GM04504 (cell line): Measurements from ENCODE around the gene SPHK1.
"Not testable (repeated sequence)": the region's sequence is repeated elsewhere in the genome, so short reads cannot be mapped to it uniquely, and the experiment has no call there.

Source experiments
- DNase-seq: peaks from one replicate; pipeline ENCODE4 v3.0.0-alpha.2; 2012; ENCODE audit warnings: low read depth

Gene SPHK1

DNA sequence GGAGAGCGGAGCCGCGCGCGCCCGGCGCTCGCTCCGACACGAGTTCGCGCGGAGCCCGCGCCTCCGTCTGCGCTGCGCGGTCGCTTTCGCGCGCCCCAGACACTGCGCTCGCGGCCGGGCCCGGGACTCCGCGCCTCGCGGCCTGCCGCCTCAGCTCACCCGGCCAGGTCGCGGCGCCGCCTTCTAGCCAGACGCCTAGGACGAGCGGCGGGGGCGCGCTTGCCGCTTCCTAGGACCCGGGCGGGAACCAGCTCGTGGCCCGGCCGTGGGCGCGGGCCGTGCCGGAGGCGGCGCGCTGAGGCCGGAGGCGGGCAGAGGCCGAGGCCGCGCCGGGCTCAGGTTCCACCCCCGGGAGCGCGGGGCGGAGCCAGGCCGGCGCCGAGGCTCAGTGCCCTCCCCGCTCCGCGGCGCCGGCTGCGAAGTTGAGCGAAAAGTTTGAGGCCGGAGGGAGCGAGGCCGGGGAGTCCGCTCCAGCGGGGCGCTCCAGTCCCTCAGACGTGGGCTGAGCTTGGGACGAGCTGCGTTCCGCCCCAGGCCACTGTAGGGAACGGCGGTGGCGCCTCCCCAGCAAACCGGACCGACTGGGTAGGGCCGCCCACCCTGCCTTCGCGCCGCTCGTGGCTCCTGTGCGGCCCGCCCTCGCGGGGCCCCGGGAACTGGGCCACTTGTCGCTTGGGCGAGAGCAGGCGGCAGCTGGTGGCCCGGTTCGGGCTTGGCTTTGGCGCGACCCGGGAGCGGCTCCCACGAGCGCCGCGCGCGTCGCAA is at the start of gene SPHK1:
Gene SPHK1, plus strand, starts transcription at position 388 of the 765 bp plus-strand sequence. CDS start 1,036 bp downstream, outside the sequence.
- DNase-seq: peak; percentile 76

DNA sequence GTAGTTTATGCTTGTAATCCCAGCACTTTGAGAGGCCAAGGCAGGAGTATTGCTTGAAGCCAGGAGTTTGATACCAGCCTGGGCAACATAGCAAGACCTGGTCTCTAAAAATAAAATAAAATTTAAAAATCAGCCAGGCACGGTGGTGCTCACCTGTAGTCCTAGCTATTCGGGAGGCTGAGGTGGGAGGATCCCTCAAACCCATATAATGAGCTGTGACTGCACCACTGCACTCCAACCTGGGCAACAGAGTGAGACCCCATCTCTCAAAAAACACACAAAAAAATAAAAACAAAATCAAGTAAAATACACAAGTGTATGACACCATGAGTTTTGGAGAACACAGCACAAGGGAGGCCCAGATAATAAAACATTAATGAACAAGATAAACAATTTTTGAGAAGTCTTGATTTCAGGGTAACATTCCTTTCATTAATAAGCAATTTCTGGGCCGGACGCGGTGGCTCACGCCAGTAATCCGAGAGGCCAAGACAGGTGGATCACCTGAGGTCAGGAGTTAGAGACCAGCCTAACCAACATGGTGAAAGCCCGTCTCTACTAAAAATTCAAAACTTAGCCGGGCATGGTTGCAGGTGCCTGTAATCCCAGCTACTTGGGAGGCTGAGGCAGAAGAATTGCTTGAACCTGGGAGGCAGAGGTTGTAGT is 48.6 kb upstream of the SPHK1 start:
- DNase-seq: no peak

DNA sequence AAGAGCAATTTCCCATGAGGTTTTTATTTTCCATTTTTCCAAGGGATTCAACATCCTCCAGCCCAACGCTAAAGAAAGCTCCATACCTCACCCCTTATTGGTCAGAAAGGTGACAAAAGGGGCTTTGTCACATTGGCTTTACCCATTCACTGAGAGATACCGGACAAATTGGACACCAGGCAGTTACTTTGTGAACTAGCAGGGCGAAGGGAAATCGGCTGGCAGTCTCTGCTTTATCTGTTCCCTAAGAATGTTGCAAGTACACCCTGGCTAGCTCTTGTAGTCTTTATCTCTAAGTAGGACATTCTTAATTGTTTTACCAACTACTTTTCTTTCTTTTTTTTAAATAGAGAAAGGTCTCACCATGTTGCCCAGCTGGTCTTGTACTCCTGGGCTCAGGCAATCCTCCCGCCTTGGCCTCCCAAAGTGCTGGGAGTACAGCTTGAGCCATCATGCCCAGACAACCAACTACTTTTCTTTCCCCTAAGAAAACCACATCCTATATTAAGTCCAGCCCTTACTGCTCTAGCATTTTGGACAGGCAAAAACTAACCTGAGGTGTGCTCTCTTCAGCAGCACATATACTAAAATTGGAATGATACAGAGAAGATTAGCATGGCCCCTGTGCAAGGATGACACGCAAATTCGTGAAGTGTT is 47.5 kb upstream of the SPHK1 start:
- no peak for DNase-seq

GRCh38 chr17:76337413-76337777 is 47.0 kb upstream of the SPHK1 start:
- DNase-seq: no peak

DNA sequence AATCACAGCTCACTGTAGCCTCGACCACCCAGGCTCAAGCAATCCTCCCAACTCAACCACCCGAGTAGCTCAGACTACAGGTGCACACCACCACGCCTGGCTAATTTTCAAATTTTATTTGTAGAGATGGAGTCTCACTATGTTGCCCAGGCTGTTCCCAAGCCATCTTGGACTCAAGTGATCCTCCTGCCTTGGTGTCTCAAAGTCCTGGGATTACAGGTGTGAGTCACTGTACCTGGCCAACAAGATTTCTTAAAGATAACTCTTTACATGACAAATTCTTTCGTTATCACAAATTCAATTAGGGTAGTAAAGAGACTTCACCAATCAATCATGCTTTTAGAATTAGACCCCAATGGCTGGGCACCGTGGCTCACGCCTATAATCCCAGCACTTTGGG is 43.1 kb upstream of the SPHK1 start:
- no peak for DNase-seq

- DNase-seq: no peak
These were observed 41.3 kb upstream of the SPHK1 start for GRCh38 chr17:76343106-76343505.

- no peak for DNase-seq
These were observed 38.9 kb upstream of the SPHK1 start for GRCh38 chr17:76345377-76345974.

- DNase-seq: not testable (repeated sequence)
These were observed 37.5 kb upstream of the SPHK1 start for GRCh38 chr17:76346936-76347335.

GRCh38 chr17:76350463-76350862 is 33.9 kb upstream of the SPHK1 start:
- no peak for DNase-seq

DNA sequence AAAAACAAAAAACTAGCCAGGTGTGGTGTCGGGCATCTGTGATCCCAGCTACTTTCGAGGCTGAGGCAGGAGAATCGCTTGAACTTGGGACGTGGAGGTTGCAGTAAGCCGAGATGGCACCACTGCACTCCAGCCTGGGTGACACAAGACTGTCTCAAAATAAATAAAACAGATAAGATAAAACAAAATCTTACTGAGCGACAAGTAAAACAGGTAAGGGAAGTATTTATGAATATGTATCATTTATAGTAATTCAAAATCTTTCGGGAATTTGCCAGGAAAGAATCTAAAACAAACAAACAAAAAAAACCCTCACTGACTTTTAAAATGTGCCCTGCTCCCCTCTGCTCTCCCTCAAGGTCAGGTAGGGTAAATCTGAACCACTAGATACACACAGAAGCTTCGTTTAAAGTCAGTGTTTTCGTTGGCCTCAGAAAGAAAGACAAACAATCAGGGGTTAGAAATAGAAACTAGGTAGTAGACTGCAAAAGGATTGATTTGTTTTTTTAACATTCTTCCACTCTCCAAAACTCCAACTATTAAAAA is 32.8 kb upstream of the SPHK1 start:
- DNase-seq: no peak

DNA sequence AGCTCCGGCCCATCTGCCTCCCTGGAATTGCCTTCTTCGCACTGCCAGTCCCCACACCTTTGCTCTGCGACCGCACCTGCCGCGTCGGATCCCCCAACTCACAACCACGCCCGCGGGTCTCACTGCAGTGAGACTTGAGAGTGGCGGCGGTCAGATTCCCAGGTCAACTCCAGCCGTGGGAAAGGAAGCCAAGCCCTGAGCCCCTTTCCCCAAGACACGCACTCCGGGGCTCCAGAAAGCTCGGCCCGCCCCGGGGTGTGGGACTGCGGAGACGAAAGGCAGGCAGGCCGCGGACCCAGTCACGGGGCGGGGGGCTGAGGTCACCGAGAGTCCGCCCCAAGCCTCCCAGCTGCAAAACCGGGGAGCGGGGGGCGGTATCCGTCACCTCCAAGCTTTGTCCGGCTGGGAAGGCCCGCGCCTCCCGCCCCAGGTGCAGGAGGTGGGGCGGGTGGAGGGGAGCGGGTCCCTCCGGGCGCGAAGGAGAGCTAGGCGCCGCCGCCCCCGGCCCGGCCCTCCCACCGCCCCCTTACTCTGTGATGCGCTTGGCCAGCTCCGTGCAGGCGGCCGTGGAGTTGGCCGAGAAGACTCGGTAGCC is 31.3 kb upstream of the SPHK1 start:
- DNase-seq: no peak

DNA sequence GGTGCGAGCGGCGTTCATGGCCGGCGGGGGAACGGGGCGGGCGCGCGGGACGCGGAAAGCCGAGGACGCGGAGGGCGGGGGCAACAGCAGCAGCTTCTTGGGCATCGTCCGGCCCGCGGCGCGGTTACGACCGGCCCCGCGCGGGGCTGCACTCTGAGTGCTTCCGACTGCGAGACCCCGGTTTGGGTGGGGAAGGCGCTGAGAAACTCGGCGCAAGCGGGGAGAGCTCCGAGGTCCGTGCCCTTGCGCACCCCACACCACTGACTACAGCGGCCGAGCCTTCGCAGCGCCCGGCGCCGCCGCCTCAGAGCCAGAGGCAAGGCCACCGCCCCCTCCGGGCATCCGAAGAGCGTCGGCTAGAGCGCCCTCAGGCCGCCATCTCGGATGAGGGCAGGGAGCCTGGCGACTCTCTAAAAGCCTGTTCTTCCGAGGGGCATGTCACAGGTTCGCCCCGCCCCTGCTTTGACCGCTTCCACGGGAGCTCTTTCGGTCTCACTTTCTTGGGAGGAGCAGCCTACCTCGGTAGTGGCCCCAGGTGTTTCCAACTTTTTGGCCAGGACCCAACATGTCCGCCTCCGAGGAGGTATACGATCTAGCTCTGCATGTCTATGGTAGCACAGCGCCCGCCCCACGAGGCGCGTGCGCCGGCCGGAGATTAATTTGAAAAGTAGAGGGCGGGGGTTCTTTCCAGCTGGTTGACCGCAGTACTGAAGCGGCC is 30.7 kb upstream of the SPHK1 start, which contains the start of gene PRPSAP1:
Gene PRPSAP1, minus strand, starts transcription at position 318 of the 718 bp plus-strand sequence. Its CDS starts 213 bp downstream, at position 105.
- DNase-seq: peak; percentile 85

- no peak for DNase-seq
These were observed 30.1 kb upstream of the SPHK1 start for GRCh38 chr17:76354317-76354729.

- DNase-seq: no peak
These were observed 29.6 kb upstream of the SPHK1 start for GRCh38 chr17:76354747-76355310.

DNA sequence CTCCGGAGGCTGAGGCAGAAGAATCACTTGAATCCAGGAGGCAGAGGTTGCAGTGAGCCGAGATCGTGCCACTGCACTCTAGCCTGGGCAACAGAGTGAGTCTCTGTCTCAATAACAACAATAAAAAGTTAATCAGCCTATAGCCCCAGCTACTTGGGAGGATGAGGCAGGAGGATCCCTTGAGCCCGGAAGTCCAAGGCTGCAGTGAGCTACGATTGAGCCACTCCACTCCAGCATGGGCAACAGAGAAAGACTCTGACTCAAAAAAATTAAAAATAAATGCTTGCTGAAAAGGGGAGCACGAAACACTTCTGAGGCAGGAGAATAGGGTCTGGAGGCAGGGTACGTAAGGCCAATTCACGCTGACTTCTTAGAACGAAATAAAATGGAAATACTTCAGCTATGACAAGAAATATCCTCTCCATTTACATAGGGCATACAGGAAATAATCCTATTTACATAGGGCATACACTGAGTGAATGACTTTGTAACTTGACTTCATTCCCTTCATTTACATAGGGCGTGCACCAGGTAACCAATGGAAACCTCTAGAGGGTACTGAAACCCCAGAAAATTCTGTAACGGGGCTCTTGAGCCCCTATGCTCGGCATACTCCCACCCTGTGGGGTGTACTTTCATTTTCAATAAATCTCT is 27.5 kb upstream of the SPHK1 start:
- DNase-seq: no peak

GRCh38 chr17:76357597-76358158 is 26.7 kb upstream of the SPHK1 start:
- no peak for DNase-seq

DNA sequence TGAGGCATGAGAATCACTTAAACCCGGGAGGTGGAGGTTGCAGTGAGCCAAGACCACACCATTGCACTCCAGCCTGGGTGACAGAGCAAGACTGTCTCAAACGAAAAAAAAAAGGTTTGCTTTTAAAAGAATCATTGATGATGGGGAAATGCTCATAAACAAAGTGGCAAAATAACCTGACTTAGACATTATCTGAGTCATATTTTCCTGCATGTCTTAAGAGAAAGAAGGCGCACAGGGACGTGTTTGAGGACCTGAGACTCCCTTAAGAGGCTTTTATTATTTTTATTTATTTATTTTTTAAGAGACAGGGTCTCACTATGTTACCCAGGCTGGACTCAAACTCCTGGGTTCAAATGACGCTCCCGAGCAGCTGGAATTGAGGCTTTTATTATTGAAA is 25.0 kb upstream of the SPHK1 start:
- DNase-seq: no peak

DNA sequence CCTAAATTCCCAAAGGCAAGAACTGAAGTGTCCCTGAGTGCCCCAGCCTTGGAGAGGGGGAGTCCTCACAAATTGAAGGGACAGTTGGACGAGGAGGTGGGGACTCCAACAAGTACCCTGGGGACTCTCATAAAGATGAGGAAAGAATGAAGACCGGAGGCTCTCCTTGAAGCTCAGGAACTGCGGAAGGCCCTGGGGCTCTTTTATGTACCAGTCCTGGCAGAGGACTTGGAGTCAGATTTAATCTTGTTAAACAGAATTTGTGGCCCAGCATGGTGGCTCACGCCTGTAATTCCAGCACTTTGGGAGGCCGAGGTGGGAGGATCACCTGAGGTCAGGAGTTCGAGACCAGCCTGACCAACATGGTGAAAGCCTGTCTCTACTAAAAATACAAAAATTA is 24.6 kb upstream of the SPHK1 start:
- not testable (repeated sequence) for DNase-seq

DNA sequence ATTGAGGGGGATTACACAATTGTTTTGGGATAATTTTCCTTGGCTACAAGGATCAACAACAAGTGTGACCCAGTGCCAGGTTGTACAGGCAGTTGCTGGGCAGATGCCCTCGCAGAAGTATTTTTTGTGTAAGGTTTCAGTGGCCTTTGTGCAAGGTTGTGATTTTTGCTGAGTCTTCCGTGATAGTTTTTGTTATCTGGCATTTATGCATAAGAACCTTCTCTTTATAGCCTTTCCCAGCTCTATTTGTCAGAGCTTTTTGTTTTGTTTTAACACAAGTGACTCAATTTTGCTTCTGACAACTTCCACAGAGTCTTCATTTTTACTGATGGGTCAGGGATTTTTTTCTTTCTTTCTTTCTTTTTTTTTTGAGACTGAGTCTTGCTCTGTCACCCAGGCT is 23.9 kb upstream of the SPHK1 start:
- DNase-seq: no peak
